SU-DHL-6 (cell line): Measurements from ENCODE around the gene IGFL2.
"Not testable (repeated sequence)": the region's sequence is repeated elsewhere in the genome, so short reads cannot be mapped to it uniquely, and the experiment has no call there.

ENCODE experiments used
- H2AFZ ChIP-seq: fragments of 200-600 bp; sonication (generic); 2 replicates; pipeline ENCODE4 v1.6.1; 2014; ENCODE audit warnings: low read depth, mild to moderate bottlenecking, moderate library complexity, mixed read lengths, antibody characterized with exemption, low read length; ENCODE audit not compliant: severe bottlenecking
- H3F3A ChIP-seq: fragments of 200-600 bp; shearing (Covaris generic); 2 replicates; pipeline ENCODE4 v1.6.0; 2016; ENCODE audit warnings: antibody characterized with exemption, mild to moderate bottlenecking; ENCODE audit not compliant: insufficient read depth
- H3K27ac ChIP-seq: fragments of 200-600 bp; sonication (generic); 2 replicates; pipeline ENCODE4 v1.5.1; 2016; ENCODE audit warnings: low read depth, mild to moderate bottlenecking, low read length, moderate library complexity, mixed read lengths
- H3K27me3 ChIP-seq: fragments of 200-600 bp; sonication (generic), shearing (Covaris generic); 2 replicates; pipeline ENCODE4 v1.6.0; 2014; ENCODE audit warnings: mild to moderate bottlenecking, low read length
- H3K36me3 ChIP-seq: fragments of 200-600 bp; sonication (generic); 2 replicates; pipeline ENCODE4 v1.6.1; 2014; ENCODE audit warnings: mild to moderate bottlenecking, low read length, mixed read lengths
- H3K4me2 ChIP-seq: fragments of 300-600, 200-600 bp; shearing (Covaris generic), sonication (generic); 2 replicates; pipeline ENCODE4 v1.6.0; 2014; ENCODE audit warnings: low read length, low read depth, mild to moderate bottlenecking; ENCODE audit not compliant: poor library complexity, severe bottlenecking
- H3K4me3 ChIP-seq: fragments of 200-600 bp; sonication (generic); 2 replicates; pipeline ENCODE4 v1.5.1; 2014; ENCODE audit warnings: antibody characterized with exemption, low read length, mild to moderate bottlenecking, mixed read lengths; ENCODE audit not compliant: insufficient read depth, poor library complexity, severe bottlenecking
- H3K79me2 ChIP-seq: fragments of 200-600 bp; sonication (generic); 2 replicates; pipeline ENCODE4 v1.6.1; 2014; ENCODE audit warnings: mild to moderate bottlenecking, low read length, moderate library complexity; ENCODE audit not compliant: insufficient read depth
- H3K9ac ChIP-seq: fragments of 200-600 bp; sonication (generic); 2 replicates; pipeline ENCODE4 v1.7.0; 2014; ENCODE audit warnings: mild to moderate bottlenecking, low read length
- H3K9me2 ChIP-seq: fragments of 200-600 bp; sonication (generic); replicated peaks from 2 replicates; pipeline ENCODE4 v1.6.1; 2014; ENCODE audit warnings: low read length; ENCODE audit not compliant: insufficient read depth
- H3K9me3 ChIP-seq: fragments of 200-600 bp; sonication (generic); 2 replicates; pipeline ENCODE4 v1.6.1; 2014; ENCODE audit warnings: low read length, mixed read lengths; ENCODE audit not compliant: insufficient read depth
- H4K20me1 ChIP-seq: fragments of 200-600 bp; sonication (generic); 2 replicates; pipeline ENCODE4 v1.6.1; 2014; ENCODE audit warnings: low read depth, mild to moderate bottlenecking, antibody characterized with exemption, low read length, moderate library complexity, mixed read lengths
- EZH2phosphoT487 ChIP-seq: fragments of 200-600 bp; sonication (generic), shearing (Covaris generic); conservative IDR thresholded peaks from 2 replicates; pipeline ENCODE4 v1.6.1; 2018; ENCODE audit warnings: mild to moderate bottlenecking, antibody characterized with exemption, low read length, moderate library complexity, mixed read lengths
- TF ChIP-seq, protein P1 (sequence below): fragments of 200-600 bp; sonication (generic); IDR thresholded peaks from one replicate; pipeline ENCODE4 v1.5.1; 2017; ENCODE audit warnings: antibody characterized with exemption, mild to moderate bottlenecking, low read length, moderate library complexity; ENCODE audit not compliant: insufficient read depth, poor library complexity, severe bottlenecking

IGFL2 gene

DNA sequence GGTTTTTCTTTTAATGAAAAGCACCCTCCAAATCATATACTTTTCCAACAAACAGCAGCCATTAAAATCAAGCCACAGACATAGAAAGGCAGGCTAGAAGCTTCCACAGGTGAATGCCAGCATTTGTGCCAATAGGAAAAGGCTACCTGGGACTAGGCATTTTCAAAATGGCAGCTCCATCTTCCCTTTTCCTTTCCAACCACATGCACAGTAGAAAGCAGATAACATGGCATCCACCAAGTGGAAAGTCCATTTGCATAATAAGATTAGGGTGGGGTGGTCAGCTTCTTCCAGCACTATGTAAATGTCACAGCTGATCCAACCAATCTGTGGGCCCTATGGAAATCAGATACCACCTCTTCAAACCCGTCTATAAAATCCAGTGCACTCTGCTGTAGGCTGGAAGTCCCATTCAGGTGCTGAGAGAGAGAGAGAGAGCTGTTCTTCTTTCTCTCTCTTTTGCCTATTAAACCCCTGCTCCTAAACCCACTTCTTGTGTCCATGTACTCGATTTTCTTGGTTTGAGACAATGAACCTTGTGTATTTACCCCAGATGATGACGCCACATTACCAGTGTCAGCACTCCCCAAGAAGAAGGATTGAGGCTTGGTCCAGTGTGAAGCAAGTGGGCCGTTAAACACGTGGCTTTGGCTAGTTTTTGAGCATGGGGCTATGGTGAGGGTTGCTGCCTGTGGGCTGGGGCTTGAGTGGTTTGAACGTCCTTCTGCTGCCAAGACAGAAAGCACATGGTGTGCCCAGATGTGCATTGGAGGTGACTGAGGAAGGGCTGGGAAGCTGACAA is 57.3 kb downstream of the IGFL2 start:
- Histone ChIP-seq H3F3A (no peaks in the 10 kb centered on the region), H3K27me3 (no peaks in the 10 kb centered on the region), H3K4me2 (no peak overlapping the region), H3K4me3 (no peak overlapping the region), H3K9me3 (no peaks in the 10 kb centered on the region), H2AFZ (no peak overlapping the region), H3K9me2 (no peaks in the 10 kb centered on the region), H4K20me1 (no peaks in the 10 kb centered on the region), H3K27ac (no peak overlapping the region), H3K79me2 (no peaks in the 10 kb centered on the region), H3K36me3 (no peaks in the 10 kb centered on the region), H3K9ac (no peak overlapping the region)
- TF ChIP-seq, protein P1, sequence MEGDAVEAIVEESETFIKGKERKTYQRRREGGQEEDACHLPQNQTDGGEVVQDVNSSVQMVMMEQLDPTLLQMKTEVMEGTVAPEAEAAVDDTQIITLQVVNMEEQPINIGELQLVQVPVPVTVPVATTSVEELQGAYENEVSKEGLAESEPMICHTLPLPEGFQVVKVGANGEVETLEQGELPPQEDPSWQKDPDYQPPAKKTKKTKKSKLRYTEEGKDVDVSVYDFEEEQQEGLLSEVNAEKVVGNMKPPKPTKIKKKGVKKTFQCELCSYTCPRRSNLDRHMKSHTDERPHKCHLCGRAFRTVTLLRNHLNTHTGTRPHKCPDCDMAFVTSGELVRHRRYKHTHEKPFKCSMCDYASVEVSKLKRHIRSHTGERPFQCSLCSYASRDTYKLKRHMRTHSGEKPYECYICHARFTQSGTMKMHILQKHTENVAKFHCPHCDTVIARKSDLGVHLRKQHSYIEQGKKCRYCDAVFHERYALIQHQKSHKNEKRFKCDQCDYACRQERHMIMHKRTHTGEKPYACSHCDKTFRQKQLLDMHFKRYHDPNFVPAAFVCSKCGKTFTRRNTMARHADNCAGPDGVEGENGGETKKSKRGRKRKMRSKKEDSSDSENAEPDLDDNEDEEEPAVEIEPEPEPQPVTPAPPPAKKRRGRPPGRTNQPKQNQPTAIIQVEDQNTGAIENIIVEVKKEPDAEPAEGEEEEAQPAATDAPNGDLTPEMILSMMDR: no peak
- no peak for TF ChIP-seq EZH2phosphoT487

DNA sequence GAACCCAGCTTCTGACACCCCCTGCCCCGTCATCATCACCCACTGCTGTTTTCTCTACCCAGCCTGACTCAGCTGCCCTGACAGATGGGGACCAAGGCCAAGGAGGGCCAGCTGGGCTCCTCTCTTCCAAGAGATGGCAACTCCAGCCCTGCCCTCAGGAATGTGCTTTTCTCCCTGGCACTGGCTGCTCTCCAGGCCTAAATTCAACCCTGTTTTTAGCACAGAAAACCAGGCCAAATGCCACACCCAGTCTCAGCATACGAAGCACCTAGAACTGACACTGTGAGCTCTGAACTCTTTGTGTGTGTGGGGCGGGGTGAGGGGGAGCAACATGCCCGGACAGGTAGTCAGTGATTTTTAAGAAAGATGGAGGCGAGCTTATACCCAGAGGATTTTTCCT is 58.1 kb downstream of the IGFL2 start:
- Histone ChIP-seq H3K79me2 (no peaks in the 10 kb centered on the region), H3K36me3 (no peaks in the 10 kb centered on the region), H3K27me3 (no peaks in the 10 kb centered on the region), H3K9me3 (no peaks in the 10 kb centered on the region), H3K9ac (no peak overlapping the region), H4K20me1 (no peaks in the 10 kb centered on the region), H3K4me2 (no peak overlapping the region), H3F3A (no peaks in the 10 kb centered on the region), H3K4me3 (no peak overlapping the region), H2AFZ (no peak overlapping the region), H3K27ac (no peak overlapping the region), H3K9me2 (no peaks in the 10 kb centered on the region)
- TF ChIP-seq EZH2phosphoT487: no peak
- TF ChIP-seq, protein P1: no peak

DNA sequence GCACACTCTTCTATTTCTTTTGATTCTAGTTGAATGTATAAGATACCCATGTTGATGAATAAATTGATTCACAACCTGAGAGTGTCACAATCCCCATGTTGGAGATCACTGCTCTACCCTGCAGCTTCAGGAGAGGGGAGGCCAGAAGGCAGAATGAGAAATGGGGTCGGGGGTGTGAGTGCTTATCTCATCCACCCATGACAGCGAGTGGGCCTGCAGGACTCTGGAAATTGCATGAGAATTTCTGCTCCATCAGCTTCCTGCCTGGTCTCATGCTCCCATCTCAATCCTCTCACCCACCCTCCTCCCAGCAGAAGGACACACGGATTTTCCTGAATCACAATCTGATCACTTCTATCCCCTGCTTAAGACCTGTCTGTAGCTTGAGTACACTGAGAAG is 58.6 kb downstream of the IGFL2 start:
- TF ChIP-seq, protein P1: no peak
- TF ChIP-seq EZH2phosphoT487: no peak
- no peak overlapping the region for H3K27ac ChIP-seq
- no peak overlapping the region for H2AFZ ChIP-seq
- no peak overlapping the region for H3K4me2 ChIP-seq
- no peak overlapping the region for H3K9ac ChIP-seq
- no peaks in the 10 kb centered on the region for H3F3A ChIP-seq
- no peaks in the 10 kb centered on the region for H4K20me1 ChIP-seq
- no peaks in the 10 kb centered on the region for H3K27me3 ChIP-seq
- no peaks in the 10 kb centered on the region for H3K9me3 ChIP-seq
- no peaks in the 10 kb centered on the region for H3K9me2 ChIP-seq
- H3K4me3 ChIP-seq: no peak overlapping the region
- no peaks in the 10 kb centered on the region for H3K36me3 ChIP-seq
- no peaks in the 10 kb centered on the region for H3K79me2 ChIP-seq

DNA sequence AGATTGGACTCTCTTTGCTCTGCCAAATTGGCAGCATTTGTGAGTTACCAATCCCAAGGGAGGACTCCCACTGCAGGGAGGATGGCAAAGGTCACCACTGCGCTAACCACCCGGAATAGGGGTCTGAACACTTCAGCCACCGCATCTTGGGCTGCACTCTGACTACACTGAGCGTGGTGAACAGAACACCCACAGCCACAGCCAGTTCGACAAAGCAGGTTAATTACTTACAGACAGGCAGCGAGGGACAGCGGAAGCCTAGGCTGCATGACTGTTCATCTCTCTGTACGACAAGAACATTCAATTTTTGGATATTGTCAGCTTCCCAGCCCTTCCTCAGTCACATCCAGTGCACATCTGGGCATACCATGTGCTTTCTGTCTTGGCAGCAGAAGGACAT is 59.8 kb downstream of the IGFL2 start:
- not testable (repeated sequence) for H2AFZ ChIP-seq, H3K9ac ChIP-seq, H4K20me1 ChIP-seq, H3K27ac ChIP-seq, H3K4me2 ChIP-seq, H3K79me2 ChIP-seq, H3K9me3 ChIP-seq, H3K27me3 ChIP-seq, H3K9me2 ChIP-seq, H3F3A ChIP-seq, H3K4me3 ChIP-seq, H3K36me3 ChIP-seq
